B cell (primary cell): Measurements from ENCODE around the gene SMIM3. TPM values are rescaled to one million over a fixed set of nuclear protein-coding genes. Genes with fewer than 3 reads are reported as not detected.

ENCODE experiments used
- ATAC-seq: fragments of 200-7000 bp; cut with Tn5 transposase; one replicate; pipeline ENCODE4 v1.10.0; 2021; ENCODE audit warnings: low read depth, mild to moderate bottlenecking, moderate number of reproducible peaks, moderate library complexity
- CTCF ChIA-PET: fragments of 350-600 bp; sonication (Branson Sonifier 250); formaldehyde crosslinking; loops from one replicate; lab custom pipeline; 2021; ENCODE audit warnings: antibody characterized with exemption, inconsistent platforms; lab: Charles Lee
- POLR2A ChIA-PET: fragments of 350-600 bp; sonication (Branson Sonifier 250); formaldehyde crosslinking; loops from one replicate; lab custom pipeline; 2021; ENCODE audit warnings: antibody characterized with exemption; lab: Charles Lee
- DNase-seq: peaks from one replicate; pipeline ENCODE4 v3.0.0; 2013
- H2AFZ ChIP-seq: 2 replicates; pipeline ENCODE4 v1.6.1; 2012; ENCODE audit warnings: mild to moderate bottlenecking, low read depth, low read length; ENCODE audit not compliant: insufficient read depth, poor library complexity, severe bottlenecking
- H3K27ac ChIP-seq, 2 donors: 1 replicate in 1 of 2; 2 replicates in 1 of 2; pipeline ENCODE4 v1.5.1; 2012 to 2013; ENCODE audit warnings: low read length in 2 of 2, mild to moderate bottlenecking in 2 of 2, moderate library complexity in 1 of 2
- H3K27me3 ChIP-seq, 4 experiments: fragments of 200-600 bp in 1 of 4; sonication (generic) in 1 of 4; replicated peaks in 1 of 4; 1 replicate in 2 of 4; 2 replicates in 2 of 4; pipeline versions ENCODE4 v1.6.1 to v1.7.0; 2013 to 2016; ENCODE audit warnings: low read length in 3 of 4, mild to moderate bottlenecking in 2 of 4, mixed read lengths in 1 of 4, moderate library complexity in 1 of 4; ENCODE audit not compliant: insufficient read depth in 4 of 4, control insufficient read depth in 3 of 4; ENCODE audit errors: control extremely low read depth in 1 of 4
- H3K36me3 ChIP-seq, 2 experiments: replicated peaks in 1 of 2; 1 replicate in 1 of 2; 2 replicates in 1 of 2; pipeline versions ENCODE4 v1.6.1 to v1.7.1; 2013; ENCODE audit warnings: low read length in 1 of 2; ENCODE audit not compliant: insufficient read depth in 2 of 2, control insufficient read depth in 1 of 2; ENCODE audit errors: control extremely low read depth in 1 of 2, extremely low read depth in 1 of 2
- H3K4me1 ChIP-seq, 2 donors: fragments of 200-600 bp in 1 of 2; sonication (generic) in 1 of 2; 1 replicate in 1 of 2; 2 replicates in 1 of 2; pipeline versions ENCODE4 v1.5.1 to v1.6.1; 2013 to 2017; ENCODE audit warnings: low read length in 2 of 2; ENCODE audit not compliant: control insufficient read depth in 2 of 2, insufficient read depth in 2 of 2
- H3K4me2 ChIP-seq: replicated peaks from 2 replicates; pipeline ENCODE3; 2012; ENCODE audit warnings: mild to moderate bottlenecking, low read depth, low read length; ENCODE audit not compliant: poor library complexity, severe bottlenecking
- H3K4me3 ChIP-seq, 5 experiments: fragments of 200-600 bp in 1 of 5; sonication (generic) in 1 of 5; 1 replicate in 3 of 5; 2 replicates in 2 of 5; pipeline versions ENCODE4 v1.5.1 to v1.7.0; 2011 to 2016; ENCODE audit warnings: low read length in 4 of 5, mild to moderate bottlenecking in 4 of 5, low read depth in 2 of 5, control low read depth in 1 of 5, moderate library complexity in 1 of 5; ENCODE audit not compliant: insufficient read depth in 1 of 5; ENCODE audit errors: control extremely low read depth in 1 of 5, extremely low read depth in 1 of 5
- H3K79me2 ChIP-seq: fragments of 200-600 bp; sonication (generic); one replicate; pipeline ENCODE4 v1.6.0; 2016; ENCODE audit warnings: low read length; ENCODE audit not compliant: control insufficient read depth, insufficient read depth
- H3K9ac ChIP-seq: fragments of 200-600 bp; sonication (generic); 2 replicates; pipeline ENCODE4 v1.6.1; 2017; ENCODE audit warnings: mild to moderate bottlenecking, low read length, moderate library complexity
- H3K9me3 ChIP-seq, 3 donors: one replicate each; pipeline versions ENCODE4 v1.6.1 to v1.7.1; 2013; ENCODE audit warnings: low read length in 2 of 3; ENCODE audit not compliant: control insufficient read depth in 2 of 3, insufficient read depth in 1 of 3; ENCODE audit errors: control extremely low read depth in 1 of 3
- H4K20me1 ChIP-seq: 2 replicates; pipeline ENCODE4 v1.6.0; 2012; ENCODE audit warnings: mild to moderate bottlenecking, low read length; ENCODE audit not compliant: insufficient read depth, control insufficient read depth, poor library complexity, severe bottlenecking
- H3K27ac Mint-ChIP-seq: one replicate; pipeline ENCODE4 v1.8.0; 2021; ENCODE audit warnings: mixed read lengths
- H3K27me3 Mint-ChIP-seq: one replicate; pipeline ENCODE4 v1.8.0; 2021; ENCODE audit warnings: mixed read lengths
- H3K4me1 Mint-ChIP-seq: one replicate; pipeline ENCODE4 v1.8.0; 2021; ENCODE audit warnings: mixed read lengths
- H3K4me3 Mint-ChIP-seq: one replicate; pipeline ENCODE4 v1.8.0; 2021; ENCODE audit warnings: mixed read lengths
- H3K9me3 Mint-ChIP-seq: one replicate; pipeline ENCODE4 v1.8.0; 2022; ENCODE audit warnings: mixed read lengths; ENCODE audit not compliant: insufficient read depth
- CTCF ChIP-seq: fragments of 200-600 bp; IDR thresholded peaks from one replicate; pipeline ENCODE4 v1.8.0; 2022; ENCODE audit warnings: antibody characterized with exemption, mild to moderate bottlenecking
- EZH2 ChIP-seq: IDR thresholded peaks from 2 replicates; pipeline ENCODE4 v1.6.1; 2012; ENCODE audit warnings: borderline replicate concordance, low read depth, mild to moderate bottlenecking, moderate library complexity, low read length; ENCODE audit not compliant: insufficient read depth, poor library complexity, severe bottlenecking
- WGBS: methylation state at CpG from one replicate; pipeline ENCODE4 v1.1.5; 2013; ENCODE audit warnings: missing lambda C conversion rate; ENCODE audit not compliant: insufficient coverage; 5-methylcytosine and 5-hydroxymethylcytosine counted together
- intact Hi-C: fragments of 100-400 bp; cut with micrococcal nuclease; formaldehyde crosslinking; loops from one replicate; pipeline ENCODE4 v1.10.0; 2022
- polyA plus RNA-seq: library from polyadenylated mRNA; depleted of rRNA; stranded (reverse); fragments of >200 nt; gene quantifications from 2 replicates; pipeline ENCODE4 v1.2.3, GENCODE V29; 2012
- total RNA-seq, 2 donors: library from RNA; stranded (reverse); fragments of 120-200 nt in 1 of 2; gene quantifications; 1 replicate in 1 of 2; 2 replicates in 1 of 2; pipeline versions ENCODE4 v1.2.3 to v1.2.4, GENCODE V29; 2013 to 2022

SMIM3 gene
- total and polyA plus RNA-seq, 2 donors (not counting 1 experiment from before 2014, with no cell fraction given): 0.37 TPM; not detected in 1

GRCh38 chr5:150786876-150787275 is 8.3 kb downstream of the SMIM3 start:
- no peak overlapping the region for H3K4me2 ChIP-seq
- 100% methylated on average over 1 of the region's 1 CpG for WGBS
- Mint-ChIP-seq H3K9me3 (no peaks in the 10 kb centered on the region), H3K27ac (no peak overlapping the region), H3K4me3 (no peak overlapping the region), H3K4me1 (peaks cover 4% of the 10 kb centered on the region), H3K27me3 (peaks cover 49% of the 10 kb centered on the region)
- TF ChIP-seq CTCF (no peak), EZH2 (no peak)
- no peaks in the 10 kb centered on the region for H3K79me2 ChIP-seq
- H3K27ac ChIP-seq: no peak overlapping the region
- H3K4me1 ChIP-seq: peaks cover 0 to 4% of the 10 kb centered on the region in 2 donors
- no peak overlapping the region for H3K9ac ChIP-seq
- intact Hi-C loops: no loop called here
- no peak overlapping the region for H2AFZ ChIP-seq
- no peaks in the 10 kb centered on the region for H3K36me3 ChIP-seq
- ChIA-PET POLR2A (no interaction called here), CTCF (interaction anchor here (0.5 to 1.2 kb wide), 5 partner anchors 11 to 634 kb away, joined by 3 to 4 read pairs (median 3); no protein-coding TSS in a partner anchor)
- H3K9me3 ChIP-seq: no peaks in the 10 kb centered on the region
- ATAC-seq: no peak
- no peak for DNase-seq
- H4K20me1 ChIP-seq: no peaks in the 10 kb centered on the region
- H3K4me3 ChIP-seq: no peak overlapping the region
- H3K27me3 ChIP-seq: peaks cover 0 to 22% (median 15%) of the 10 kb centered on the region in 4 experiments

GRCh38 chr5:150787656-150788055 is 9.1 kb downstream of the SMIM3 start:
- ATAC-seq (no peak), DNase-seq (no peak)
- Histone ChIP-seq H3K79me2 (no peaks in the 10 kb centered on the region), H3K4me2 (no peak overlapping the region), H2AFZ (no peak overlapping the region), H3K27ac (no peak overlapping the region), H3K4me3 (no peak overlapping the region), H4K20me1 (no peaks in the 10 kb centered on the region), H3K4me1 (peaks cover 0 to 4% of the 10 kb centered on the region in 2 donors), H3K36me3 (no peaks in the 10 kb centered on the region), H3K27me3 (peaks cover 0 to 22% (median 13%) of the 10 kb centered on the region in 4 experiments), H3K9ac (no peak overlapping the region), H3K9me3 (no peaks in the 10 kb centered on the region)
- no CpG with 5 or more reads among the region's 1 CpG for WGBS
- POLR2A ChIA-PET: no interaction called here
- Mint-ChIP-seq H3K27ac (no peak overlapping the region), H3K4me1 (peaks cover 4% of the 10 kb centered on the region), H3K4me3 (no peak overlapping the region), H3K27me3 (peaks cover 52% of the 10 kb centered on the region), H3K9me3 (no peaks in the 10 kb centered on the region)
- CTCF ChIA-PET: interaction anchor here (0.8 to 1.1 kb wide), 2 partner anchors 11 to 229 kb away, joined by 3 to 4 read pairs; no protein-coding TSS in a partner anchor
- TF ChIP-seq EZH2 (no peak), CTCF (no peak)
- intact Hi-C loops: no loop called here
